RPMI7951 (cell line): ENCODE data around the gene GIGYF1. TPM values are rescaled to one million over a fixed set of nuclear protein-coding genes. Genes with fewer than 3 reads are reported as not detected.
"Not testable (repeated sequence)": the region's sequence is repeated elsewhere in the genome, so short reads cannot be mapped to it uniquely, and the experiment has no call there.

Experiments
- DNase-seq: peaks from one replicate; pipeline ENCODE4 v3.0.0-alpha.2; 2012; ENCODE audit warnings: low read depth
- total RNA-seq: library from RNA; depleted of rRNA; stranded (reverse); fragments of >200 nt; shearing (Covaris generic); gene quantifications from 2 replicates; pipeline ENCODE4 v1.2.3, GENCODE V29; 2014; rRNA removed

Gene GIGYF1, protein sequence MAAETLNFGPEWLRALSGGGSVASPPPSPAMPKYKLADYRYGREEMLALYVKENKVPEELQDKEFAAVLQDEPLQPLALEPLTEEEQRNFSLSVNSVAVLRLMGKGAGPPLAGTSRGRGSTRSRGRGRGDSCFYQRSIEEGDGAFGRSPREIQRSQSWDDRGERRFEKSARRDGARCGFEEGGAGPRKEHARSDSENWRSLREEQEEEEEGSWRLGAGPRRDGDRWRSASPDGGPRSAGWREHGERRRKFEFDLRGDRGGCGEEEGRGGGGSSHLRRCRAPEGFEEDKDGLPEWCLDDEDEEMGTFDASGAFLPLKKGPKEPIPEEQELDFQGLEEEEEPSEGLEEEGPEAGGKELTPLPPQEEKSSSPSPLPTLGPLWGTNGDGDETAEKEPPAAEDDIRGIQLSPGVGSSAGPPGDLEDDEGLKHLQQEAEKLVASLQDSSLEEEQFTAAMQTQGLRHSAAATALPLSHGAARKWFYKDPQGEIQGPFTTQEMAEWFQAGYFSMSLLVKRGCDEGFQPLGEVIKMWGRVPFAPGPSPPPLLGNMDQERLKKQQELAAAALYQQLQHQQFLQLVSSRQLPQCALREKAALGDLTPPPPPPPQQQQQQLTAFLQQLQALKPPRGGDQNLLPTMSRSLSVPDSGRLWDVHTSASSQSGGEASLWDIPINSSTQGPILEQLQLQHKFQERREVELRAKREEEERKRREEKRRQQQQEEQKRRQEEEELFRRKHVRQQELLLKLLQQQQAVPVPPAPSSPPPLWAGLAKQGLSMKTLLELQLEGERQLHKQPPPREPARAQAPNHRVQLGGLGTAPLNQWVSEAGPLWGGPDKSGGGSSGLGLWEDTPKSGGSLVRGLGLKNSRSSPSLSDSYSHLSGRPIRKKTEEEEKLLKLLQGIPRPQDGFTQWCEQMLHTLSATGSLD (N-terminal part only)
- total RNA-seq: 4.8 and 5.3 TPM in 2 replicates

DNA sequence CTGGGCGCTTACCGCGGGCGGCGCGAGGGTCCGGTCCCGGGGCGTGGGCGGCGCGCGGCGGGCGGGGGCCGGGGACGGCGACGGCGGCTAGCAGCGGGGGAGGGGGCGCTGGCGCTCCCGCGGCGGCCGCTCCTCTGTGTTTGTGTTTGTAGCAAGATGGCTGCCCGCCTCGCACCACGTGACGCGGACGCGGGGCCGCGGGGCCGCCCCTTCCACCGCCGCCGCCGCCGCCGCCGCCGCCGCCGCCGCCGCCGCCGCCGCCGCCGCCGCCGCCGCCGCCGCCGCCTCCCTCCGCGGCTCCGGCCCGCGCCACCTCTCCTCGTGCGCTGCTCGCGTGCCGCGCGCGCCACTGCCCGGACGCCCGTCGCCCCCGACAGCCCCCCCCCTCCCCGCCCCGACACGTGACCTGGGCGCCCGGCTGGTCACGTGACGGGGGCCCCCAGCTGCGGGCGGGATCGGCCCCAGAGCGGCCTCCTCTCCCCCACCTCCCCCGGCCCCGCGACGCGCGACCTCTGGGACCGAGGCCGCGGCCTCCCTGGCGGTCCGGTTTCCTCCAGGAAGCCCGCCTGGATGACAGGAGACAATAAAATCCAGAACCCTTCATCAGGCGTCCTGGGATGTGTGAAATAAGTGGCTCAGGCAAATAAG is at the start of gene GIGYF1:
Gene GIGYF1, minus strand, starts transcription at position 153 of the 648 bp plus-strand sequence. CDS start 6,012 bp downstream, outside the sequence.
- peak; percentile 63 for DNase-seq

- DNase-seq: no peak
Observed at GRCh38 chr7:100739934-100740333, 45.9 kb upstream of the GIGYF1 start.

DNA sequence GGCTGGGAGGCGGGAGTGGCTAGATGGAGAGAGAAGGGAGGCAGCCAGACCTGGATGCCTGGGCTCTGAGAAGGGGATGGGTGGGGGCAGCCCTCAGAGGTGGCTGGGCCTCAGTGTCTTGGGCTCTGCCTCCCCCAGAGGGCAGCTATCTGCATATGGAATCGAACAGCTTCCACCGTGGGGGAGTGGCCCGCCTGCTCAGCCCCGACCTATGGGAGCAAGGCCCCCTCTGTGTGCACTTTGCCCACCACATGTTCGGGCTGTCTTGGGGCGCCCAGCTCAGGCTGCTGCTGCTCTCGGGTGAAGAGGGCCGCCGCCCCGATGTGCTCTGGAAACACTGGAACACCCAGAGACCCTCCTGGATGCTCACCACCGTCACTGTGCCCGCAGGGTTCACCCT is 42.6 kb upstream of the GIGYF1 start:
- DNase-seq: no peak

DNA sequence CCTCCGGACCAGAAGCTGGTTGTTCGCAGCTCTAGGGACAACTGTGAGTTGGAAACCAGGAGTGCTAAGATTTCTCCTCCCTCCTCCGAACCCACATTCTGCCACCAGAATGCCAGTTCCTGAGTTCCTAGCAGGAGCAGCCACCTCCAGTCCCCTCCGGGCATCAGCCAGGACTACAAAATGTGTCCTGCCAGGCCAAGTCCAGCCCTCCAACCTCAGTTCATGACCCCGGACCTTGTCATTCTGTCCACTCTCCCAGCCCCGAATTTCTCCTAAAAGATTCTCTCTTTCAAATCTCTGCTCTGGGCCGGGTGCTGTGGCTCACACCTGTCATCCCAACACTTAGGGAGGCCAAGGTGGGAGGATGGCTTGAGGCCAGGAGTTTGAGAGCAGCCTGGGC is 41.7 kb upstream of the GIGYF1 start:
- no peak for DNase-seq

DNA sequence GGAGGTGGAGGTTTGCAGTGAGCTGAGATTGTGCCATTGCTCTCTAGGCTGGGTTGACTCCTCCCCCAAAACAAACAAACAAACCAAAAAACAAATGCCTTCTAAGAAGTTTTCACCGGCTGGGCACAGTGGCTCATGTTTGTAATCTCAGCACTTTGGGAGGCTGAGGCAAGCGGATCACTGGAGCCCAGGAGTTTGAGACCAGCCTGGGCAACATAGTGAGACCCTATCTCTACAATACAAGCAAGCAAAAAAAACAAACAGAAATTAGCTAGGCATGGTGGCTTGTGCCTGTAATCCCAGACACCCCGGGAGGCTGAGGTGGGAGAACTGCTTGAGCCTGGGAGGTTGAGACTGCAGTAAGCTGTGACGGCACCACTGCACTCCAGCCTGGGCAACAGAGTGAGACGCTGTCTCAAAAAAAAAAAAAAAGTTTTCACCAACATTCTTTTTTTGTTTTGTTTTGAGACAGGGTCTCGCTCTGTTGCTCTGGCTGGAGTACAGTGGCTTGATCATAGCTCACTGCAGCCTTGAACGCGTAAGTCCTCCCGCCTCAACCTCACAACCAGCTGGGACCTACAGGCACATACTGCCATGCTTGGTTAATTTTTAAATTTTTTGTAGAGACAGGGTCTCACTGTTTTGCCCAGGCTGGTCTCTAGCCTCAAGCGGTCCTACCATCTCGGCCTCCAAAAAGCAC is 38.0 kb upstream of the GIGYF1 start:
- DNase-seq: no peak

GRCh38 chr7:100730136-100730800 is 36.2 kb upstream of the GIGYF1 start:
- DNase-seq: no peak

GRCh38 chr7:100728196-100728595 is 34.1 kb upstream of the GIGYF1 start:
- DNase-seq: no peak

DNA sequence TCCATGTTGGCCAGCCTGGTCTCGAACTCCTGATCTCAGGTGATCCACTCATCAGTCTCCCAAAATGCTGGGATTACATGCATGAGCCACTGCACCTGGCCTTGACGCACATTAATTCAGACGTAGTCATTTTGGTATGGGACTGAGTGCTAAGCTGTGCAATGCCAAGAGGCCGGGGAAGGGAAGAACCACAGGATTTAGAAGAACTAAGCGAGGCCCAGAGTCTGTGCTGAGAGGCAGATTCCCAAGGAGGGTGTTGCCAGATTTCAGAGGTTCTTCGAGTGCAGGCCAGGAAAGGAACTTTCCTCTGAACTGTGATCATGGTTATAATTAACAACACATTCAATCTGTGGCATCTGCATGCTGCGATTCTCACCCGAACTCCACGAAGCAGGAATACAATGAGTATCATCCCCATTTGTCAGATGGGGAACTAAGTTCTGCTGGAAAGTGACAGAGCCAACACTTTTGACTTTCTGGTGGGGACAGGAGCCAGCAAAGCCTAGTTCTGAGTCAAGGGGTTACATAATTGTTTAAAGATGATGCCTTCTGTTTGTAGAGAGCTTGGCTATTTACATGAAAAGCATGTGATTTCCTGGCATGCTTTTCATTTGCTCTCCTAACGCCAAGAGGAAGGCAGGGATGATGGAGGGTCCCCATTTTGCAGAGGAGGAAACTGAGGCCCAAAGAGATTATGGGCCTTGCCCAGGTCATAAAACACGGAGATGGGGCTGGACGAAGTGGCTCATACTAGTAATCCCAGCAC is 33.1 kb upstream of the GIGYF1 start:
- peak; percentile 35 for DNase-seq

GRCh38 chr7:100724364-100724763 is 30.3 kb upstream of the GIGYF1 start:
- DNase-seq: not testable (repeated sequence)

- DNase-seq: no peak
Observed at GRCh38 chr7:100723732-100724275, 29.8 kb upstream of the GIGYF1 start.

DNA sequence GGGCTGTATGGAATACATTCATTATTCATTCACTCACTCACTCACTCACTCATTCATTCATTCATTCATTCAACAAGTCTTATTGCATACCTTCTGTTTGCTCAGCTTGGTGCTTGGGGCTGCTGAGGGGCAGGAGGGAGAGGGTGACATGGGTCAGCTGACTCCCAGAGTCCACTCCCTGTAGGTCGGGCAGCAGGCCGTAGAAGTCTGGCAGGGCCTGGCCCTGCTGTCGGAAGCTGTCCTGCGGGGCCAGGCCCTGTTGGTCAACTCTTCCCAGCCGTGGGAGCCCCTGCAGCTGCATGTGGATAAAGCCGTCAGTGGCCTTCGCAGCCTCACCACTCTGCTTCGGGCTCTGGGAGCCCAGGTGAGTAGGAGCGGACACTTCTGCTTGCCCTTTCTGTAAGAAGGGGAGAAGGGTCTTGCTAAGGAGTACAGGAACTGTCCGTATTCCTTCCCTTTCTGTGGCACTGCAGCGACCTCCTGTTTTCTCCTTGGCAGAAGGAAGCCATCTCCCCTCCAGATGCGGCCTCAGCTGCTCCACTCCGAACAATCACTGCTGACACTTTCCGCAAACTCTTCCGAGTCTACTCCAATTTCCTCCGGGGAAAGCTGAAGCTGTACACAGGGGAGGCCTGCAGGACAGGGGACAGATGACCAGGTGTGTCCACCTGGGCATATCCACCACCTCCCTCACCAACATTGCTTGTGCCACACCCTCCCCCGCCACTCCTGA is 28.6 kb upstream of the GIGYF1 start:
- no peak for DNase-seq

DNA sequence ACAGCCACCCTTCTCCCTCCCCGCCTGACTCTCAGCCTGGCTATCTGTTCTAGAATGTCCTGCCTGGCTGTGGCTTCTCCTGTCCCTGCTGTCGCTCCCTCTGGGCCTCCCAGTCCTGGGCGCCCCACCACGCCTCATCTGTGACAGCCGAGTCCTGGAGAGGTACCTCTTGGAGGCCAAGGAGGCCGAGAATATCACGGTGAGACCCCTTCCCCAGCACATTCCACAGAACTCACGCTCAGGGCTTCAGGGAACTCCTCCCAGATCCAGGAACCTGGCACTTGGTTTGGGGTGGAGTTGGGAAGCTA is 27.4 kb upstream of the GIGYF1 start:
- no peak for DNase-seq

GRCh38 chr7:100720671-100721504 is 26.8 kb upstream of the GIGYF1 start:
- DNase-seq: no peak

DNA sequence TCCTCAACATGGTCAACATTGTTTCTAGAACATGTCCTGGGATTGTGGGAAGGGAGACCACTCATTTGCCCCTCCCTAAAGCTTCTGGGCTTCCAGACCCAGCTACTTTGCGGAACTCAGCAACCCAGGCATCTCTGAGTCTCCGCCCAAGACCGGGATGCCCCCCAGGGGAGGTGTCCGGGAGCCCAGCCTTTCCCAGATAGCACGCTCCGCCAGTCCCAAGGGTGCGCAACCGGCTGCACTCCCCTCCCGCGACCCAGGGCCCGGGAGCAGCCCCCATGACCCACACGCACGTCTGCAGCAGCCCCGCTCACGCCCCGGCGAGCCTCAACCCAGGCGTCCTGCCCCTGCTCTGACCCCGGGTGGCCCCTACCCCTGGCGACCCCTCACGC is 26.2 kb upstream of the GIGYF1 start, which contains the start of gene EPO:
Gene EPO, plus strand, starts transcription at position 190 of the 392 bp plus-strand sequence. CDS start 513 bp downstream, outside the sequence.
- DNase-seq: no peak

DNA sequence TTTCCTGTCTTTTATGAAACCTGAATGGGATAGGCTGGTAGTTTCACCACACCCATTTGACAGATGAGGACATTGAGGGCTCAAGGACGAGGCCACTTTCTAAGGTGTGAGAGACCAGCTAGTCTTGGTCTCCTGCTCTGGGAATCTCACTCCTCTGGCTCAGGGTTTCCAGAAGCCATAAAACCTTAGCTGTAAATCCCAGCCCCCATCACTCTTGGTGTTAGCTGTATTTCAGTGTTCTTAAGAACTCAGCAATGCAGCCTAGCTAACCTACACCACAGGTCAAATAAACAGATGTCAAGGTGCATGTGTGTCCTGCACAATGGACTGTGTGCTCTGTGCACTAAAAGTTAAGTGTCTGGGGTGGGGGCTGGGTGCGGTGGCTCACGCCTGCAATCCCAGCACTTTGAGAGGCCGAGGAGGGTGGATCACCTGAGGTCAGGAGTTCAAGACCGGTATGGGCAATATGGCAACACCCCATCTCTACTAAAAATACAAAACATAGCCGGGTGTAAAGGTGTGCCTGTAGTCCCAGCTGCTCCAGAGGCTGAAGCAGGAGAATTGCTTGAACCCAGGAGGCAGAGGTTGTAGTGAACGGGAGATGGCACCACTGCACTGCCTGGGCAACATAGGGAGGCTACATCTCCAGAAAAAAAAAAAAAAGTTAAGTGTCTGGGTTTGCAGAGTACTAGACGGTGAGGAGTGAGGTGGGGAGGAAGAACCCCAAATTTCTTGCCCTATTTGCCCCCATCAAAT is 25.7 kb upstream of the GIGYF1 start:
- peak; percentile 39 for DNase-seq

GRCh38 chr7:100717073-100717472 is 23.0 kb upstream of the GIGYF1 start:
- DNase-seq: not testable (repeated sequence)

- DNase-seq: no peak
Observed at GRCh38 chr7:100714725-100715124, 20.7 kb upstream of the GIGYF1 start.
